Upper lobe of left lung (tissue), 4 donors: Measurements from ENCODE around the gene TXNDC9.

Experiments
- CTCF ChIP-seq, 6 experiments: fragments of 450-650 bp in 4 of 6; fragments of 200-600 bp in 2 of 6; sonication (generic) in 2 of 6; IDR thresholded peaks; one replicate each; pipeline ENCODE4 v1.5.1; 2016 to 2019; ENCODE audit warnings: antibody characterized with exemption in 6 of 6
- POLR2A ChIP-seq, 4 donors: fragments of 450-650 bp; IDR thresholded peaks; one replicate each; pipeline ENCODE4 v1.5.1; 2016 to 2017; ENCODE audit warnings: antibody characterized with exemption in 4 of 4, mild to moderate bottlenecking in 2 of 4

GRCh38 chr2:99336804-99337112 lies 625 bp upstream of the TXNDC9 start:
- TF ChIP-seq CTCF (IDR thresholded peaks at IDR 0.05) = no peak
- no peak for TF ChIP-seq POLR2A (IDR thresholded peaks at IDR 0.05)
